Liver (tissue), 4 donors: ENCODE data around the gene SPAM1. TPM values are rescaled to one million over a fixed set of nuclear protein-coding genes. Genes with fewer than 3 reads are reported as not detected.

Source experiments
- polyA plus RNA-seq, 2 donors: library from polyadenylated mRNA; stranded (reverse) in 1 of 2; unstranded in 1 of 2; fragments of 200-250 nt in 1 of 2; fragments of >200 nt in 1 of 2; fragmentation: Nextera tagmentation in 1 of 2; extraction: Ambion mirVana in 1 of 2; gene quantifications; one replicate each; pipeline versions ENCODE4 v1.2.1 to v1.2.3, GENCODE V29; 2013 to 2015
- total RNA-seq, 2 donors: library from RNA; depleted of rRNA; stranded (reverse); fragments of >200 nt; gene quantifications; one replicate each; pipeline ENCODE4 v1.2.3, GENCODE V29; 2014
- donor health status: healthy.
- donor health status: healthy.
- donor health status: healthy.

The SPAM1 gene
- total and polyA plus RNA-seq, 4 donors: not detected

Other genes starting within 250 kb of the SPAM1 start
- gene WASL, start 176.2 kb upstream of the SPAM1 start, total RNA-seq: 10 to 100 TPM; 18.2 to 20.7 TPM
- 10 to 100 TPM; 12.9 to 18.1 TPM for gene WASL, start 176.2 kb upstream of the SPAM1 start, polyA plus RNA-seq
- gene HYAL4, start 80.1 kb upstream of the SPAM1 start, total RNA-seq: not detected
- not detected for gene HYAL4, start 80.1 kb upstream of the SPAM1 start, polyA plus RNA-seq
- gene TMEM229A, start 107.8 kb downstream of the SPAM1 start, total RNA-seq: under 1 TPM in 1 of 2 donors, not detected in 1; 0.23 TPM
- not detected for gene TMEM229A, start 107.8 kb downstream of the SPAM1 start, polyA plus RNA-seq